Aorta (tissue), 5 donors: ENCODE data around the gene LRRC3B. TPM values are rescaled to one million over a fixed set of nuclear protein-coding genes. Genes with fewer than 3 reads are reported as not detected.

ENCODE experiments used
- ATAC-seq: fragments of 200-7000 bp; cut with Tn5 transposase; one replicate; pipeline ENCODE4 v1.9.1; 2022; ENCODE audit warnings: moderate library complexity; ENCODE audit not compliant: low FRiP score
- DNase-seq, 2 donors: peaks; one replicate each; pipeline ENCODE4 v3.0.0-alpha.2; 2020
- H3K27ac ChIP-seq, 2 donors: one replicate each; pipeline ENCODE4 v1.5.1; 2013; ENCODE audit warnings: low read length in 2 of 2, mild to moderate bottlenecking in 2 of 2, moderate library complexity in 2 of 2, control low read depth in 1 of 2, inconsistent platforms in 1 of 2, low read depth in 1 of 2
- H3K27me3 ChIP-seq, 2 donors: one replicate each; pipeline ENCODE4 v1.6.1; 2013; ENCODE audit warnings: control low read depth in 1 of 2, low read length in 1 of 2, mild to moderate bottlenecking in 1 of 2, moderate library complexity in 1 of 2; ENCODE audit not compliant: insufficient read depth in 2 of 2, control insufficient read depth in 1 of 2
- H3K36me3 ChIP-seq, 2 donors: one replicate each; pipeline ENCODE4 v1.6.1; 2013; ENCODE audit warnings: control low read depth in 1 of 2, low read length in 1 of 2, mild to moderate bottlenecking in 1 of 2; ENCODE audit not compliant: insufficient read depth in 2 of 2, control insufficient read depth in 1 of 2
- H3K4me1 ChIP-seq, 2 donors: one replicate each; pipeline ENCODE4 v1.6.1; 2013; ENCODE audit warnings: low read length in 2 of 2, control low read depth in 1 of 2, mild to moderate bottlenecking in 1 of 2, moderate library complexity in 1 of 2; ENCODE audit not compliant: insufficient read depth in 2 of 2, control insufficient read depth in 1 of 2
- H3K4me3 ChIP-seq, 2 donors: one replicate each; pipeline ENCODE4 v1.5.1; 2013; ENCODE audit warnings: low read length in 2 of 2, control low read depth in 1 of 2, mild to moderate bottlenecking in 1 of 2
- H3K9me3 ChIP-seq: one replicate; pipeline ENCODE4 v1.6.1; 2013; ENCODE audit warnings: mild to moderate bottlenecking, low read length; ENCODE audit not compliant: control insufficient read depth
- WGBS, 2 donors: extraction: QIAGEN DNeasy Blood & Tissue Kit; methylation state at CpG; one replicate each; pipeline ENCODE4 v1.1.7; 2013; 5-methylcytosine and 5-hydroxymethylcytosine counted together
- intact Hi-C, 2 donors: fragments of 100-400 bp; cut with DNase I; formaldehyde crosslinking; loops; one replicate each; pipeline versions ENCODE4 v1.14.2 to v1.15.0; 2022
- polyA plus RNA-seq, 2 donors: library from polyadenylated mRNA; stranded (reverse); fragments of 200-250 nt; gene quantifications; one replicate each; pipeline ENCODE4 v1.2.3, GENCODE V29; 2013
- total RNA-seq, 2 donors: library from RNA; stranded (reverse); fragmentation: NEBNext Ultra II Directional; extraction: Animal tissue kit (Norgen Biotek cat#: 25700); gene quantifications; one replicate each; pipeline ENCODE4 v1.2.1, GENCODE V29; 2021
- donor health status: healthy with polysubstance abuse.
- donor health status: Bipolar disorder and iron deficiency.
- donor health status: DM: no; HTN: no; CAD: no.
- donor health status: DM: no; HTN: no; CAD: no.
- donor health status: DM: yes; HTN: yes; CAD: no.

The LRRC3B gene
- total and polyA plus RNA-seq, 4 donors: 0.19 to 0.78 TPM; not detected in 2

- Histone ChIP-seq H3K27me3 (no peaks in the 10 kb centered on the region), H3K27ac (no peak overlapping the region), H3K4me1 (no peaks in the 10 kb centered on the region), H3K36me3 (no peaks in the 10 kb centered on the region), H3K9me3 (no peaks in the 10 kb centered on the region), H3K4me3 (no peak overlapping the region)
- DNase-seq: no peak
- 44 to 52% methylated on average over 2 of the region's 2 CpGs for WGBS, 2 donors
- ATAC-seq: no peak
- intact Hi-C loops: no loop called here
Measured at GRCh38 chr3:26752466-26752865, 129.9 kb downstream of the LRRC3B start.

GRCh38 chr3:26753095-26753494 is 130.5 kb downstream of the LRRC3B start:
- H3K27ac ChIP-seq: no peak overlapping the region
- H3K4me1 ChIP-seq: no peaks in the 10 kb centered on the region
- no peak overlapping the region for H3K4me3 ChIP-seq
- intact Hi-C loops: no loop called here
- H3K27me3 ChIP-seq: no peaks in the 10 kb centered on the region
- ATAC-seq (no peak), DNase-seq (no peak)
- no peaks in the 10 kb centered on the region for H3K36me3 ChIP-seq
- no peaks in the 10 kb centered on the region for H3K9me3 ChIP-seq

GRCh38 chr3:26757978-26758377 is 135.4 kb downstream of the LRRC3B start:
- intact Hi-C loops: no loop called here
- no peak for DNase-seq

More at GRCh38 chr3:26757978-26758377, 135.4 kb downstream of the LRRC3B start:
- H3K9me3 ChIP-seq: no peaks in the 10 kb centered on the region
- no peak overlapping the region for H3K27ac ChIP-seq
- H3K27me3 ChIP-seq: no peaks in the 10 kb centered on the region
- H3K4me3 ChIP-seq: no peak overlapping the region
- H3K36me3 ChIP-seq: no peaks in the 10 kb centered on the region
- H3K4me1 ChIP-seq: no peaks in the 10 kb centered on the region
- ATAC-seq: no peak
